Measurements from ENCODE around the gene ADAMTS16.

The ADAMTS16 gene

GRCh38 chr5:5369051-5369605 is 229.0 kb downstream of the ADAMTS16 start:
- Histone ChIP-seq H3K4me1 (ENCODE audit: insufficient read depth, low read length, severe bottlenecking) (no peaks in the 10 kb centered on the region), H3K27ac (ENCODE audit: low read depth, low read length, poor library complexity, severe bottlenecking) (no peak overlapping the region), H3K27me3 (ENCODE audit: insufficient read depth, low read length) (no peaks in the 10 kb centered on the region), H3K9ac (ENCODE audit: low read length) (no peak overlapping the region), H3K4me2 (ENCODE audit: low read length) (no peak overlapping the region), H3K9me3 (ENCODE audit: low read length) (no peaks in the 10 kb centered on the region), H3K4me3 (ENCODE audit: low read depth, low read length, poor library complexity, severe bottlenecking) (no peak overlapping the region), H2AFZ (ENCODE audit: low read length) (no peak overlapping the region), H4K20me1 (ENCODE audit: insufficient read depth, low read length) (no peaks in the 10 kb centered on the region), H3K79me2 (ENCODE audit: insufficient read depth, low read length) (no peaks in the 10 kb centered on the region), H3K9me2 (ENCODE audit: low read depth, low read length) (no peaks in the 10 kb centered on the region), H3K36me3 (ENCODE audit: insufficient read depth, low read length) (no peaks in the 10 kb centered on the region), H3F3A (ENCODE audit: insufficient read depth, low read length) (no peaks in the 10 kb centered on the region)
- TF ChIP-seq EZH2 (IDR thresholded peaks at IDR 0.05; ENCODE audit: borderline replicate concordance, low read length): no peak
- no peak for TF ChIP-seq CTCF (IDR thresholded peaks at IDR 0.05; ENCODE audit: low read length)
